BJ (cell line): Measurements from ENCODE around the gene SSBP3. TPM values are rescaled to one million over a fixed set of nuclear protein-coding genes. Genes with fewer than 3 reads are reported as not detected.

Experiments
- CTCF ChIA-PET: fragments of 350-600 bp; formaldehyde crosslinking; extraction: SDS; loops from one replicate; lab custom pipeline; 2021; ENCODE audit warnings: antibody characterized with exemption, inconsistent platforms; lab: Yijun Ruan, JAX
- POLR2A ChIA-PET: fragments of 300-600 bp; sonication (Branson Sonifier 250); formaldehyde crosslinking; extraction: SDS; loops from one replicate; lab custom pipeline; 2021; ENCODE audit warnings: antibody characterized with exemption; lab: Charles Lee
- DNase-seq: peaks from one replicate; pipeline ENCODE4 v3.0.0-alpha.2; 2011; ENCODE audit warnings: low read depth
- H3K27me3 ChIP-seq: 2 replicates; pipeline ENCODE4 v1.6.0; 2011; ENCODE audit warnings: low read length; ENCODE audit not compliant: control insufficient read depth, insufficient read depth
- H3K36me3 ChIP-seq: 2 replicates; pipeline ENCODE4 v1.5.1; 2011; ENCODE audit warnings: low read length; ENCODE audit not compliant: control insufficient read depth, insufficient read depth
- H3K4me3 ChIP-seq: 2 replicates; pipeline ENCODE4 v1.5.1; 2011; ENCODE audit warnings: low read depth, mild to moderate bottlenecking, control low read depth, low read length
- CTCF ChIP-seq: IDR thresholded peaks from 2 replicates; pipeline ENCODE4 v1.5.1; 2011; ENCODE audit warnings: low read depth, mild to moderate bottlenecking, control low read depth, inconsistent platforms, low read length, moderate library complexity; ENCODE audit not compliant: insufficient read depth
- polyA plus RNA-seq: library from polyadenylated mRNA; depleted of rRNA; stranded (reverse); fragments of >200 nt; gene quantifications from 2 replicates; pipeline ENCODE4 v1.2.3, GENCODE V29; 2011

SSBP3 gene
- polyA plus RNA-seq, 1 experiment = 25.9 TPM

- DNase-seq = peak; percentile 59
- H3K4me3 ChIP-seq = no peak overlapping the region
- ChIA-PET POLR2A (no interaction called here), CTCF (interaction anchor here (1.2 kb wide), 1 partner anchor 14 kb away, joined by 4 read pairs; no protein-coding TSS in a partner anchor)
- no peaks in the 10 kb centered on the region for H3K36me3 ChIP-seq
- no peak for TF ChIP-seq CTCF
- H3K27me3 ChIP-seq = no peaks in the 10 kb centered on the region
Observed at GRCh38 chr1:54287176-54287650, 119.0 kb downstream of the SSBP3 start.

- no peak for DNase-seq
- no peak for TF ChIP-seq CTCF
- Histone ChIP-seq H3K4me3 (no peak overlapping the region), H3K36me3 (no peaks in the 10 kb centered on the region), H3K27me3 (no peaks in the 10 kb centered on the region)
- POLR2A ChIA-PET = no interaction called here
- CTCF ChIA-PET = interaction anchor here (0.6 kb wide), 1 partner anchor 119 kb away, joined by 3 read pairs; no protein-coding TSS in a partner anchor
Observed at GRCh38 chr1:54285815-54286345, 120.3 kb downstream of the SSBP3 start.

- POLR2A ChIA-PET = no interaction called here
- no peaks in the 10 kb centered on the region for H3K27me3 ChIP-seq
- no peak for TF ChIP-seq CTCF
- H3K36me3 ChIP-seq = 0 out of 2 replicates have a peak, but pooled peaks cover 2% of the 10 kb centered on the region
- CTCF ChIA-PET = interaction anchor here (1.2 to 1.5 kb wide), 2 partner anchors 50 to 120 kb away, joined by 3 to 4 read pairs; no protein-coding TSS in a partner anchor
- H3K4me3 ChIP-seq = no peak overlapping the region
- DNase-seq = no peak
Observed at GRCh38 chr1:54284781-54285529, 121.2 kb downstream of the SSBP3 start.

GRCh38 chr1:54283635-54284385 is 122.4 kb downstream of the SSBP3 start:
- Histone ChIP-seq H3K27me3 (no peaks in the 10 kb centered on the region), H3K36me3 (0 out of 2 replicates have a peak, but pooled peaks cover 2% of the 10 kb centered on the region), H3K4me3 (no peak overlapping the region)
- no peak for TF ChIP-seq CTCF
- POLR2A ChIA-PET = no interaction called here
- DNase-seq = no peak
- CTCF ChIA-PET = interaction anchor here (0.6 to 1.5 kb wide), 4 partner anchors 11 to 121 kb away, joined by 3 to 4 read pairs (median 4); no protein-coding TSS in a partner anchor
